Neural progenitor cell (in vitro differentiated cells): Measurements from ENCODE around the gene UBE3D. TPM values are rescaled to one million over a fixed set of nuclear protein-coding genes. Genes with fewer than 3 reads are reported as not detected.

Experiments used
- DNase-seq: peaks from one replicate; pipeline ENCODE4 v3.0.0-alpha.2; 2016; ENCODE audit warnings: low spot score
- H2AFZ ChIP-seq: fragments of 200-600 bp; sonication (generic); replicated peaks from 2 replicates; pipeline ENCODE4 v1.6.1; 2016; ENCODE audit warnings: antibody characterized with exemption
- H3F3A ChIP-seq: fragments of 200-600 bp; sonication (generic); 2 replicates; pipeline ENCODE4 v1.6.1; 2016; ENCODE audit warnings: antibody characterized with exemption, low read depth
- H3K27ac ChIP-seq: fragments of 200-600 bp; sonication (generic); 2 replicates; pipeline ENCODE4 v1.5.1; 2016; ENCODE audit warnings: mild to moderate bottlenecking
- H3K27me3 ChIP-seq: fragments of 200-600 bp; sonication (generic); 2 replicates; pipeline ENCODE4 v1.6.1; 2016; ENCODE audit warnings: mild to moderate bottlenecking, moderate library complexity
- H3K36me3 ChIP-seq: fragments of 200-600 bp; sonication (generic); 2 replicates; pipeline ENCODE4 v1.5.1; 2016
- H3K4me1 ChIP-seq: fragments of 200-600 bp; sonication (generic); 2 replicates; pipeline ENCODE4 v1.6.1; 2016; ENCODE audit warnings: mixed run types
- H3K4me2 ChIP-seq: fragments of 200-600 bp; sonication (generic); 2 replicates; pipeline ENCODE4 v1.6.1; 2016
- H3K4me3 ChIP-seq: fragments of 200-600 bp; sonication (generic); 2 replicates; pipeline ENCODE4 v1.5.1; 2016
- H3K79me2 ChIP-seq: fragments of 200-600 bp; sonication (generic); 2 replicates; pipeline ENCODE4 v1.6.1; 2016; ENCODE audit warnings: low read depth
- H3K9ac ChIP-seq: fragments of 200-600 bp; sonication (generic); 2 replicates; pipeline ENCODE4 v1.6.1; 2016
- H3K9me3 ChIP-seq: fragments of 200-600 bp; sonication (generic); 2 replicates; pipeline ENCODE4 v1.5.1; 2016; ENCODE audit warnings: low read depth
- H4K20me1 ChIP-seq: fragments of 200-600 bp; sonication (generic); 2 replicates; pipeline ENCODE4 v1.6.1; 2016; ENCODE audit warnings: low read depth
- H3K27ac Mint-ChIP-seq: 3 replicates; pipeline ENCODE4 v1.8.0; 2021; ENCODE audit warnings: mixed read lengths
- H3K27me3 Mint-ChIP-seq: 2 replicates; pipeline ENCODE4 v1.8.0; 2022; ENCODE audit warnings: low read depth, mild to moderate bottlenecking, inconsistent platforms, moderate library complexity, mixed read lengths; ENCODE audit not compliant: insufficient read depth
- H3K36me3 Mint-ChIP-seq: 3 replicates; pipeline ENCODE4 v1.8.0; 2021; ENCODE audit warnings: mixed read lengths
- H3K4me1 Mint-ChIP-seq: 3 replicates; pipeline ENCODE4 v1.8.0; 2021; ENCODE audit warnings: mixed read lengths
- H3K4me3 Mint-ChIP-seq: 3 replicates; pipeline ENCODE4 v1.8.0; 2021; ENCODE audit warnings: mild to moderate bottlenecking, moderate library complexity, mixed read lengths
- H3K9me3 Mint-ChIP-seq: 3 replicates; pipeline ENCODE4 v1.8.0; 2020; ENCODE audit warnings: mixed read lengths
- EZH2 ChIP-seq: fragments of 200-600 bp; sonication (generic); IDR thresholded peaks from 2 replicates; pipeline ENCODE4 v1.6.1; 2017; ENCODE audit warnings: antibody characterized with exemption, mild to moderate bottlenecking, moderate library complexity
- EZH2phosphoT487 ChIP-seq: fragments of 200-600 bp; sonication (generic); IDR thresholded peaks from 2 replicates; pipeline ENCODE4 v1.6.1; 2017; ENCODE audit warnings: antibody characterized with exemption
- total RNA-seq: library from RNA; depleted of rRNA; stranded (reverse); fragments of >200 nt; gene quantifications from 2 replicates; pipeline ENCODE4 v1.2.3, GENCODE V29; 2015; ENCODE audit warnings: low replicate concordance
- TF ChIP-seq, protein P1 (sequence below): fragments of 200-600 bp; sonication (generic); IDR thresholded peaks from 2 replicates; pipeline ENCODE4 v1.5.1; 2017; ENCODE audit warnings: antibody characterized with exemption, mild to moderate bottlenecking

Gene UBE3D
- total RNA-seq, 1 donor from 2014 or later = 86.3 TPM

DNA sequence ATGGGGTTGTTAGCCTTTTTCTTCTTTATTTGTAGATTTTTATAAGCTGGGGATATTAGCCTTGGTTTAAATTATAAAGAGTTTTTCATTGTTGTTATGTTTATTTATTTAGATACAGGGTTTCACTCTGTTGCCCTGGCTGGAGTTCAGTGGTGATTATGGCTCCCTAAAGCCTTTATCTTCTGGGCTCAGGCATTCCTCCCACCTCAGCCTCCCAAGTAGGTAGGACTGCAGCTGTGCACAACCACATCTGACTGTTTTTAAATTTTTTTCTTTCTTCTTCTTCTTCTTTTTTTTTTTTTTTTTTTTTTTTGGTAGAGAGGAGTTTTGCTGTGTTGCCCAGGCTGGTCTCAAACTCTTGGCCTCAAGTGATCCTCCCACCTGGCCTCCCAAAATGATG, 80.9 kb downstream of the UBE3D start:
- H3F3A ChIP-seq = no peaks in the 10 kb centered on the region
- Mint-ChIP-seq H3K27me3 (no peaks in the 10 kb centered on the region), H3K4me3 (no peak overlapping the region), H3K27ac (no peak overlapping the region), H3K4me1 (peaks cover 12% of the 10 kb centered on the region), H3K9me3 (no peaks in the 10 kb centered on the region), H3K36me3 (peaks cover 11% of the 10 kb centered on the region)
- no peaks in the 10 kb centered on the region for H3K79me2 ChIP-seq
- no peak overlapping the region for H2AFZ ChIP-seq
- TF ChIP-seq, protein P1, sequence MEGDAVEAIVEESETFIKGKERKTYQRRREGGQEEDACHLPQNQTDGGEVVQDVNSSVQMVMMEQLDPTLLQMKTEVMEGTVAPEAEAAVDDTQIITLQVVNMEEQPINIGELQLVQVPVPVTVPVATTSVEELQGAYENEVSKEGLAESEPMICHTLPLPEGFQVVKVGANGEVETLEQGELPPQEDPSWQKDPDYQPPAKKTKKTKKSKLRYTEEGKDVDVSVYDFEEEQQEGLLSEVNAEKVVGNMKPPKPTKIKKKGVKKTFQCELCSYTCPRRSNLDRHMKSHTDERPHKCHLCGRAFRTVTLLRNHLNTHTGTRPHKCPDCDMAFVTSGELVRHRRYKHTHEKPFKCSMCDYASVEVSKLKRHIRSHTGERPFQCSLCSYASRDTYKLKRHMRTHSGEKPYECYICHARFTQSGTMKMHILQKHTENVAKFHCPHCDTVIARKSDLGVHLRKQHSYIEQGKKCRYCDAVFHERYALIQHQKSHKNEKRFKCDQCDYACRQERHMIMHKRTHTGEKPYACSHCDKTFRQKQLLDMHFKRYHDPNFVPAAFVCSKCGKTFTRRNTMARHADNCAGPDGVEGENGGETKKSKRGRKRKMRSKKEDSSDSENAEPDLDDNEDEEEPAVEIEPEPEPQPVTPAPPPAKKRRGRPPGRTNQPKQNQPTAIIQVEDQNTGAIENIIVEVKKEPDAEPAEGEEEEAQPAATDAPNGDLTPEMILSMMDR = no peak
- TF ChIP-seq EZH2phosphoT487 (no peak), EZH2 (no peak)
- peaks cover 13% of the 10 kb centered on the region for H3K4me1 ChIP-seq
- H3K36me3 ChIP-seq = peaks cover 5% of the 10 kb centered on the region
- H3K27me3 ChIP-seq = no peaks in the 10 kb centered on the region
- no peak for DNase-seq
- H3K4me2 ChIP-seq = no peak overlapping the region
- H3K9ac ChIP-seq = no peak overlapping the region
- no peak overlapping the region for H3K4me3 ChIP-seq
- H4K20me1 ChIP-seq = no peaks in the 10 kb centered on the region
- H3K9me3 ChIP-seq = no peaks in the 10 kb centered on the region
- H3K27ac ChIP-seq = no peak overlapping the region

DNA sequence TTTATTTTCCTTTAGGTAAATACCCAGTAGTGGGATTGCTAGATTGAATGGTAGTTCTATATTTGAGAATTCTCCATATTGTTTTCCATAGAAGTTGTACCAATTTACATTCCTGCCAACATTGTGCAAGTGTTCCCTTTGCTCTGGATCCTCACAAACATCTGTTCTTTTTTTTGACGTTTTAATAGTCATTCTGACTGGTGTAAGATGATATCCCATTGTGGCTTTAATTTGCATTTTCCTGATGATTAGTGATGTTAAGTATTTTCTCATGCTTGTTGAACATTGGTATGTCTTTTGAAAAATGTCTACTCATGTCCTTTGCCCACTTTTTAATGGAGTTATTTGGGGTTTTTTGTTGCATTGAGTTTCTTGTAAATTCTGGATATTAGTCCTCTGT, 85.6 kb downstream of the UBE3D start:
- Histone ChIP-seq H3K27me3 (no peaks in the 10 kb centered on the region), H4K20me1 (no peaks in the 10 kb centered on the region), H3K79me2 (no peaks in the 10 kb centered on the region), H3F3A (peaks cover 4% of the 10 kb centered on the region), H3K4me1 (no peaks in the 10 kb centered on the region), H2AFZ (no peak overlapping the region), H3K9me3 (no peaks in the 10 kb centered on the region), H3K36me3 (peaks cover 5% of the 10 kb centered on the region), H3K4me3 (no peak overlapping the region), H3K4me2 (no peak overlapping the region), H3K27ac (no peak overlapping the region), H3K9ac (no peak overlapping the region)
- DNase-seq = no peak
- Mint-ChIP-seq H3K27ac (no peak overlapping the region), H3K36me3 (peaks cover 25% of the 10 kb centered on the region), H3K4me3 (no peak overlapping the region), H3K27me3 (no peaks in the 10 kb centered on the region), H3K4me1 (no peaks in the 10 kb centered on the region), H3K9me3 (peaks cover 7% of the 10 kb centered on the region)
- TF ChIP-seq, protein P1 = no peak
- no peak for TF ChIP-seq EZH2

DNA sequence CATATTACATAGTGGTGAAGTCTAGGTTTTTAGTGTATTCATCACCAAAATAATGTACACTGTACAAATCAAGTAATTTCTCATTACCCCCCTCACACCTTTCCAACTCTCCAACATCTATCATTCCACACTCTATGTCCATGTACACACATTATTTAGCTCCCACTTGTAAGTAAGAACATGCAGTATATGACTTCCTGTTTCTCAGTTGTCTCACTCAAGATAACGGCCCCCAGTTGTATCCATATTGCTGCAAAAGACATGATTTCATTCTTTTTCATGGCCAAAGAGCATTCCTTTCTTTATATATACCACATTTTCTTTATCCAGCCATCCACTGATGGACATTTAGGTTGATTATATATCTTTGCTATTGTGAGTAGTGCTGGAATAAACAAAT, 86.0 kb downstream of the UBE3D start:
- H4K20me1 ChIP-seq = no peaks in the 10 kb centered on the region
- H3K4me2 ChIP-seq = no peak overlapping the region
- no peak overlapping the region for H3K4me3 ChIP-seq
- DNase-seq = no peak
- Mint-ChIP-seq H3K4me3 (no peak overlapping the region), H3K9me3 (peaks cover 7% of the 10 kb centered on the region), H3K27ac (no peak overlapping the region), H3K27me3 (no peaks in the 10 kb centered on the region), H3K36me3 (peaks cover 25% of the 10 kb centered on the region), H3K4me1 (no peaks in the 10 kb centered on the region)
- H3K9ac ChIP-seq = no peak overlapping the region
- TF ChIP-seq, protein P1 = no peak
- TF ChIP-seq EZH2 = no peak
- TF ChIP-seq EZH2phosphoT487 = no peak
- no peaks in the 10 kb centered on the region for H3K9me3 ChIP-seq
- peaks cover 5% of the 10 kb centered on the region for H3K36me3 ChIP-seq
- H3K27me3 ChIP-seq = no peaks in the 10 kb centered on the region
- no peak overlapping the region for H3K27ac ChIP-seq
- no peaks in the 10 kb centered on the region for H3K4me1 ChIP-seq
- H3K79me2 ChIP-seq = no peaks in the 10 kb centered on the region
- peaks cover 4% of the 10 kb centered on the region for H3F3A ChIP-seq
- H2AFZ ChIP-seq = no peak overlapping the region
